K562 (cell line): ENCODE results near the gene ZNF775. TPM values are rescaled to one million over a fixed set of nuclear protein-coding genes. Genes with fewer than 3 reads are reported as not detected.

Experiments used
- ATAC-seq: fragments of 200-7000 bp; cut with Tn5 transposase; 3 replicates; pipeline ENCODE4 v1.9.1; 2020; ENCODE audit warnings: moderate library complexity
- BruUV-seq: library from RNA; stranded (reverse); fragments of 400-500 nt; replicated peaks from 2 replicates; lab custom pipeline; 2021; lab: Mats Ljungman, UMichigan
- CTCF ChIA-PET: fragments of 300-600 bp; formaldehyde crosslinking; extraction: SDS; loops from one replicate; lab custom pipeline; 2021; ENCODE audit warnings: low intra/inter-chr PET ratio; lab: Yijun Ruan, JAX
- POLR2A ChIA-PET: fragments of 300-600, 350-650 bp; sonication (Branson Sonifier 250); formaldehyde crosslinking; extraction: SDS; loops from one replicate; lab custom pipeline; 2021; ENCODE audit warnings: antibody characterized with exemption, inconsistent platforms; lab: Yijun Ruan, JAX
- DNase-seq, 4 experiments: peaks; one replicate each; pipeline versions ENCODE4 v3.0.0 to v3.0.0-alpha.2; 2011 to 2018; ENCODE audit warnings: low spot score in 3 of 4, mixed read lengths in 3 of 4; ENCODE audit errors: extremely low read depth in 1 of 4
- FAIRE-seq: peaks from 2 replicates; lab custom pipeline; 2011; peaks lifted over from hg19 to GRCh38; lab: Jason Lieb, UNC
- H2AFZ ChIP-seq: 2 replicates; pipeline ENCODE4 v1.6.0; 2011; ENCODE audit warnings: low read depth, low read length, control low read depth, inconsistent platforms
- H3K27ac ChIP-seq: fragments of 200-600 bp; 3 replicates; pipeline ENCODE4 v1.8.0; 2011; ENCODE audit warnings: low read depth, mild to moderate bottlenecking, control low read depth, inconsistent platforms, low read length, moderate library complexity, mixed read lengths; ENCODE audit errors: extremely low read depth
- H3K27me3 ChIP-seq, 2 experiments: fragments of 300-600 bp in 1 of 2; 2 replicates in 1 of 2; 3 replicates in 1 of 2; pipeline versions ENCODE4 v1.6.0 to v1.8.0; 2011; ENCODE audit warnings: inconsistent platforms in 2 of 2, low read length in 2 of 2, mild to moderate bottlenecking in 1 of 2, mixed read lengths in 1 of 2, moderate library complexity in 1 of 2; ENCODE audit not compliant: control insufficient read depth in 2 of 2, insufficient read depth in 2 of 2
- H3K36me3 ChIP-seq: fragments of 300-600 bp; 3 replicates; pipeline ENCODE4 v1.8.0; 2011; ENCODE audit warnings: mild to moderate bottlenecking, low read length, inconsistent platforms; ENCODE audit not compliant: control insufficient read depth, insufficient read depth
- H3K4me1 ChIP-seq, 2 experiments: fragments of 200-600 bp in 1 of 2; replicated peaks in 1 of 2; 2 replicates in 1 of 2; 3 replicates in 1 of 2; pipeline versions ENCODE4 v1.5.1 to v1.8.0; 2011; ENCODE audit warnings: inconsistent platforms in 2 of 2, low read length in 2 of 2, mild to moderate bottlenecking in 1 of 2, mixed read lengths in 1 of 2, moderate library complexity in 1 of 2; ENCODE audit not compliant: control insufficient read depth in 2 of 2, insufficient read depth in 2 of 2
- H3K4me2 ChIP-seq: 2 replicates; pipeline ENCODE4 v1.6.1; 2011; ENCODE audit warnings: low read length, control low read depth, inconsistent platforms, mixed read lengths; ENCODE audit not compliant: insufficient read depth
- H3K4me3 ChIP-seq: fragments of 200-600 bp; sonication (generic), shearing (Covaris generic); 2 replicates; pipeline ENCODE4 v1.5.1; 2016; ENCODE audit warnings: control low read depth, inconsistent platforms
- H3K79me2 ChIP-seq: fragments of 200-600 bp; 3 replicates; pipeline ENCODE4 v1.8.0; 2011; ENCODE audit warnings: low read length, inconsistent platforms; ENCODE audit not compliant: control insufficient read depth, insufficient read depth
- H3K9ac ChIP-seq, 2 experiments: 2 replicates each; pipeline versions ENCODE4 v1.6.0 to v1.6.1; 2011; ENCODE audit warnings: low read depth in 2 of 2, low read length in 2 of 2, control low read depth in 1 of 2, inconsistent platforms in 1 of 2, mild to moderate bottlenecking in 1 of 2, mixed read lengths in 1 of 2; ENCODE audit not compliant: insufficient read depth in 1 of 2
- H3K9me1 ChIP-seq: one replicate; pipeline ENCODE4 v1.6.0; 2011; ENCODE audit warnings: inconsistent platforms, mild to moderate bottlenecking, low read length, moderate library complexity; ENCODE audit not compliant: control insufficient read depth, insufficient read depth
- H3K9me3 ChIP-seq: replicated peaks from 2 replicates; pipeline ENCODE4 v1.5.1; 2011; ENCODE audit warnings: low read depth, low read length, inconsistent platforms; ENCODE audit not compliant: control insufficient read depth, insufficient read depth
- H4K20me1 ChIP-seq: replicated peaks from 2 replicates; pipeline ENCODE4 v1.6.1; 2011; ENCODE audit warnings: low read length, inconsistent platforms, mixed read lengths; ENCODE audit not compliant: control insufficient read depth, insufficient read depth
- BMI1 ChIP-seq: fragments of 150-350 bp; IDR thresholded peaks from 2 replicates; pipeline ENCODE4 v1.6.1; 2014; ENCODE audit warnings: low read length
- FOXJ3 ChIP-seq: sonication (generic); formaldehyde crosslinking; IDR thresholded peaks from 2 replicates; pipeline ENCODE4 v1.4.0; 2020; ENCODE audit warnings: mild to moderate bottlenecking, missing genetic modification reagents
- FUS ChIP-seq: fragments of 200-400 bp; formaldehyde crosslinking; optimal IDR thresholded peaks from 2 replicates; pipeline ENCODE3; 2017; ENCODE audit warnings: low read depth, low read length
- GATA2 ChIP-seq: sonication (generic); formaldehyde crosslinking; IDR thresholded peaks from 2 replicates; pipeline ENCODE4 v1.4.0; 2020; ENCODE audit warnings: mild to moderate bottlenecking, missing genetic modification reagents
- HDAC2 ChIP-seq: fragments of 450-650 bp; IDR thresholded peaks from 2 replicates; pipeline ENCODE4 v1.6.1; 2016; ENCODE audit warnings: mild to moderate bottlenecking
- HSF4 ChIP-seq: fragments of 250-450 bp; sonication (Bioruptor Pico); IDR thresholded peaks from 2 replicates; pipeline ENCODE4 v2.1.2; 2022; ENCODE audit warnings: mild to moderate bottlenecking, moderate library complexity, borderline replicate concordance
- MTA3 ChIP-seq: fragments of 450-650 bp; formaldehyde crosslinking; IDR thresholded peaks from 2 replicates; pipeline ENCODE4 v1.6.1; 2017; ENCODE audit warnings: mild to moderate bottlenecking, borderline replicate concordance
- MTF1 ChIP-seq: fragments of 250-450 bp; sonication (Bioruptor Pico); IDR thresholded peaks from 2 replicates; pipeline ENCODE4 v1.9.0; 2021; ENCODE audit warnings: moderate library complexity, mild to moderate bottlenecking, inconsistent platforms, borderline replicate concordance
- MYBL2 ChIP-seq, 2 experiments: fragments of 450-650 bp in 1 of 2; sonication (generic) in 1 of 2; formaldehyde crosslinking in 1 of 2; IDR thresholded peaks; 2 replicates each; pipeline versions ENCODE4 v1.6.1 to v1.8.1; 2017 to 2022; ENCODE audit warnings: borderline replicate concordance in 1 of 2, inconsistent platforms in 1 of 2, low read depth in 1 of 2, mild to moderate bottlenecking in 1 of 2, missing genetic modification reagents in 1 of 2, moderate library complexity in 1 of 2
- NFIX ChIP-seq: fragments of 250-450 bp; sonication (Bioruptor Pico); IDR thresholded peaks from 2 replicates; pipeline ENCODE4 v1.4.0; 2020; ENCODE audit warnings: low read depth, mild to moderate bottlenecking, moderate library complexity
- NR3C1 ChIP-seq: sonication (generic); formaldehyde crosslinking; IDR thresholded peaks from 2 replicates; pipeline ENCODE4 v1.8.1; 2022; ENCODE audit warnings: missing genetic modification reagents
- PRDM10 ChIP-seq: fragments of 450-650 bp; IDR thresholded peaks from 2 replicates; pipeline ENCODE4 v1.6.1; 2018; ENCODE audit not compliant: partially characterized antibody
- RFX1 ChIP-seq: fragments of 450-650 bp; IDR thresholded peaks from 2 replicates; pipeline ENCODE4 v1.6.1; 2016; ENCODE audit warnings: mild to moderate bottlenecking, moderate library complexity
- TAF9B ChIP-seq: fragments of 450-650 bp; IDR thresholded peaks from 2 replicates; pipeline ENCODE4 v1.6.1; 2018; ENCODE audit warnings: mild to moderate bottlenecking; ENCODE audit not compliant: partially characterized antibody
- TSHZ1 ChIP-seq: fragments of 250-450 bp; sonication (Bioruptor Pico); IDR thresholded peaks from 2 replicates; pipeline ENCODE4 v1.4.0; 2020; ENCODE audit warnings: mild to moderate bottlenecking, moderate library complexity
- ZBED1 ChIP-seq: IDR thresholded peaks from 2 replicates; pipeline ENCODE4 v1.6.1; 2014
- ZNF717 ChIP-seq: fragments of 250-450 bp; sonication (Bioruptor Pico); IDR thresholded peaks from 2 replicates; pipeline ENCODE4 v1.5.0; 2021
- WGBS: fragments of 100-300 bp; shearing (Covaris generic); methylation state at CpG from one replicate; pipeline ENCODE4 v1.1.6; 2016; ENCODE audit warnings: low coverage, mixed read lengths; ENCODE audit not compliant: insufficient coverage; ENCODE audit errors: missing lambda C conversion rate; 5-methylcytosine and 5-hydroxymethylcytosine counted together
- in situ Hi-C: fragments of 300-500 bp; cut with MboI; formaldehyde crosslinking; loops from 4 replicates; pipeline ENCODE4 v1.15.0; 2018; ENCODE audit warnings: inconsistent platforms, mixed read lengths
- intact Hi-C: fragments of 100-400 bp; cut with micrococcal nuclease; formaldehyde crosslinking; loops from 2 replicates; pipeline ENCODE4 v1.14.2; 2022
- polyA plus RNA-seq, 8 experiments: library from polyadenylated mRNA; depleted of rRNA in 4 of 8; stranded (reverse) in 5 of 8; unstranded in 3 of 8; fragments of >200 nt; fragmentation: Nextera tagmentation in 2 of 8; fragmentation: Illumina TruSeq in 1 of 8; extraction: Ambion mirVana in 2 of 8; extraction: Trizol in 1 of 8; gene quantifications; 2 replicates each; pipeline versions ENCODE4 v1.2.1 to v1.2.3, GENCODE V29; 2011 to 2014; ENCODE audit warnings: inconsistent platforms in 1 of 8, missing spikeins in 1 of 8
- total RNA-seq, 7 experiments: library from RNA; depleted of rRNA in 6 of 7; stranded (reverse); fragments of >200 nt in 6 of 7; fragmentation: Illumina TruSeq in 2 of 7; extraction: Trizol in 2 of 7; gene quantifications; 2 replicates each; pipeline versions ENCODE4 v1.2.1 to v1.2.3, GENCODE V29; 2011 to 2021; ENCODE audit warnings: low replicate concordance in 1 of 7

The ZNF775 gene
- total and polyA plus RNA-seq, 9 of the 15 experiments (the other 6 are each of a cell fraction or from before 2014, with no cell fraction given) = 0.04 to 18.7 (median 4.9) TPM

GRCh38 chr7:150421831-150422230 lies 42.7 kb downstream of the ZNF775 start:
- intact Hi-C loops (loop anchor here (1.0 kb wide), 2 partner anchors 66 to 136 kb away; no protein-coding TSS in a partner anchor), in situ Hi-C loops (loop anchor here (5.0 kb wide), 1 partner anchor 135 kb away; no protein-coding TSS in a partner anchor)
- POLR2A ChIA-PET = interaction anchor here (0.6 to 1.8 kb wide), 7 partner anchors 9 to 842 kb away, joined by 3 to 9 read pairs (median 4); a partner anchor contains a TSS
- Histone ChIP-seq H3K4me2 (no peak overlapping the region), H3K9me1 (no peaks in the 10 kb centered on the region), H3K27me3 (no peaks in the 10 kb centered on the region), H4K20me1 (no peaks in the 10 kb centered on the region), H3K9me3 (no peaks in the 10 kb centered on the region), H3K79me2 (no peaks in the 10 kb centered on the region), H3K4me1 (peaks cover 3 to 7% of the 10 kb centered on the region in 2 experiments; a peak in 3 of 5 replicates), H3K4me3 (no peak overlapping the region), H3K27ac (no peak overlapping the region), H2AFZ (peak overlapping the region; percentile 50; the same call in 1 of the 2 replicates), H3K9ac (no peak overlapping the region), H3K36me3 (no peaks in the 10 kb centered on the region)
- FAIRE-seq (no peak), ATAC-seq (no peak), DNase-seq (no peak)
- TF ChIP-seq NFIX (CRISPR knock-in tag) = no peak
- TF ChIP-seq HDAC2 = no peak
- no peak for TF ChIP-seq NR3C1 (CRISPR knock-in tag)
- TF ChIP-seq ZNF717 (CRISPR knock-in tag) = no peak
- no peak for TF ChIP-seq TAF9B
- no peak for TF ChIP-seq MTF1 (CRISPR knock-in tag)
- no peak for TF ChIP-seq BMI1
- no peak for TF ChIP-seq FUS
- TF ChIP-seq PRDM10 = no peak
- no peak for TF ChIP-seq FOXJ3 (CRISPR knock-in tag)
- no peak for TF ChIP-seq RFX1
- TF ChIP-seq TSHZ1 (CRISPR knock-in tag) = no peak
- TF ChIP-seq MYBL2 (IDR thresholded peaks at IDR 0.05; ENCODE audit: low read depth) = no peak
- TF ChIP-seq MYBL2 (CRISPR knock-in tag; IDR thresholded peaks at IDR 0.05; ENCODE audit: borderline replicate concordance) = no peak
- TF ChIP-seq MTA3 = no peak
- no peak for TF ChIP-seq ZBED1
- no peak for TF ChIP-seq HSF4 (CRISPR knock-in tag)
- TF ChIP-seq GATA2 (CRISPR knock-in tag) = no peak
- CTCF ChIA-PET = interaction anchor here (1.6 to 2.2 kb wide), 2 partner anchors 65 to 136 kb away, joined by 14 to 16 read pairs; no protein-coding TSS in a partner anchor
- BruUV-seq = no TSS peak
- WGBS = 67% methylated on average over 17 of the region's 17 CpGs
